ENCODE results near the gene NLRP5. TPM values are rescaled to one million over a fixed set of nuclear protein-coding genes. Genes with fewer than 3 reads are reported as not detected.
A peak's percentile ranks its signal among the peaks of the same experiment; 100 is the strongest.
"Not testable (repeated sequence)": the region's sequence is repeated elsewhere in the genome, so short reads cannot be mapped to it uniquely, and the experiment has no call there.

The NLRP5 gene
- total and polyA plus RNA-seq, 5 donors, result not detected

GRCh38 chr19:56099638-56100539 lies 113.3 kb downstream of the NLRP5 start:
- intact Hi-C loops (cut with DNase I), result loop anchor here in 1 of 4 donors (10.0 kb wide), 1 partner anchor 55 kb away; no protein-coding TSS in a partner anchor
- H3K27ac ChIP-seq (ENCODE audit: low read length), result no peak overlapping the region
- WGBS, result 90% methylated on average over 28 of the region's 31 CpGs
- H3K9me3 ChIP-seq (ENCODE audit: control insufficient read depth, low read length), result no peaks in the 10 kb centered on the region
- no peaks in the 10 kb centered on the region for H3K27me3 ChIP-seq (ENCODE audit: control insufficient read depth, insufficient read depth)
- peaks cover 4% of the 10 kb centered on the region for H3K4me1 ChIP-seq (ENCODE audit: control insufficient read depth, insufficient read depth, low read length)
- DNase-seq, result peak in 1 of 3 donors; percentile 56
- H3K4me3 ChIP-seq (ENCODE audit: low read length), result no peak overlapping the region
- no peak for ATAC-seq

DNA sequence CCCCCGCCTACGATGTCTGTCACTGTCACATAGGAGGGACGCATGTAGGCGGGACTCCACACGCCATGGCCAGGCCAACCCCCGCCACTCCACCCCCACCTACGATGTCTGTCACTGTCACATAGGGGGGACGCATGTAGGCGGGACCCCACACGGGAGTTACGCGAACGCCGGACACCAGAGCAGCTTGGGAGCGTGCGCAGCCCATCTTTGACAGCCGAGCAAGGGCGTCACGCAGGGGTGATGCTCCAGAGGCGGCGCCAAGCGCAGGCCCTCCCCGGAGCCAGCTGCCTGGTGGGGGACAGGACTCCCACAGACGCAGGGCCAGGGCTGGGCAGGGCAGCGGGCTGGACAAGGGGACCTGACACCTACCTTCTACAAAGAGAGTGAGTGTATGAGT lies 114.5 kb downstream of the NLRP5 start:
- intact Hi-C loops (cut with DNase I), result loop anchor here in 1 of 4 donors (10.0 kb wide), 1 partner anchor 54 kb away; no protein-coding TSS in a partner anchor
- Histone ChIP-seq H3K27me3 (ENCODE audit: control insufficient read depth, insufficient read depth) (no peaks in the 10 kb centered on the region), H3K4me1 (ENCODE audit: control insufficient read depth, insufficient read depth, low read length) (peaks cover 6% of the 10 kb centered on the region), H3K27ac (ENCODE audit: low read length) (no peak overlapping the region), H3K9me3 (ENCODE audit: control insufficient read depth, low read length) (no peaks in the 10 kb centered on the region), H3K4me3 (ENCODE audit: low read length) (no peak overlapping the region)
- DNase-seq (no peak), ATAC-seq (no peak)
- 87% methylated on average over 25 of the region's 25 CpGs for WGBS

DNA sequence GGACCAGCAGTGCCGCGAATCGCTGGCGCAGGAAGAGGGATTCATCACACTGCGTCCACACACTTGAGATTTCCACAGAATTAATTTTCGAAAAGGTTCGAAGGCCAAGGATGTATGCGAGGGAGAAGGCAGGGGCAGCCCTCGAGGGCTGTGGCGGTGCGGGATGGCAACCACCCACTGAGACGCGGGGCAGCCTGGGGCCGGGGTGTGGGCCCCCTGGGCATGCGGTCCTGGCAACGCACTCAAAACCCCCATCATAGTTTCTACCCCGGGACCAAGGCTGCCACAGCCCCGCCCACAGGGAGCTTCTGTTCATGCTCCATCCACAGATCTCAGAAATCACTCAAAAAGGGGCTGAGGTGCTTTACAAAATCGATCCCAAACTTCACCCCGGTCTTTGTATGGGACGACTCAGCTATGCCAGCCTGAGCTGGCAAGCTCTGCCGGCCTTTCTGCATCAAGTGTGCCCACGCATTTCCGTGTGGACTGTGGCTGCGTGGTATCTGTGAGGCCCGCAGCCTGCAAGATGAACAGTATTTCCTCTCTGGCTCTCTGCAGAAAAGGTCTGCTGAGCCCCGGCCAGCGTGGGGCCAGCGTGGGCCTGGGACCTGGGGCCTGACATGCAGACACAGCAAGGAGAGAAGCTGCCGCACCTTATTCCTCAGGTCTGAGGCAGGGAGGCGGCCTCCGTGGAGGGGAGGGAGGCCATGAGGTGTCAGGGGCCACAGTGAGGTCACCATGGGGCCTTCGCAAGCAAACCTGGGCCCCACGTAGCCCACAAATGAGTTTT lies 115.4 kb downstream of the NLRP5 start:
- no peak for ATAC-seq
- peaks cover 3% of the 10 kb centered on the region for H3K4me1 ChIP-seq (ENCODE audit: control insufficient read depth, insufficient read depth, low read length)
- 86% methylated on average over 34 of the region's 34 CpGs for WGBS

DNA sequence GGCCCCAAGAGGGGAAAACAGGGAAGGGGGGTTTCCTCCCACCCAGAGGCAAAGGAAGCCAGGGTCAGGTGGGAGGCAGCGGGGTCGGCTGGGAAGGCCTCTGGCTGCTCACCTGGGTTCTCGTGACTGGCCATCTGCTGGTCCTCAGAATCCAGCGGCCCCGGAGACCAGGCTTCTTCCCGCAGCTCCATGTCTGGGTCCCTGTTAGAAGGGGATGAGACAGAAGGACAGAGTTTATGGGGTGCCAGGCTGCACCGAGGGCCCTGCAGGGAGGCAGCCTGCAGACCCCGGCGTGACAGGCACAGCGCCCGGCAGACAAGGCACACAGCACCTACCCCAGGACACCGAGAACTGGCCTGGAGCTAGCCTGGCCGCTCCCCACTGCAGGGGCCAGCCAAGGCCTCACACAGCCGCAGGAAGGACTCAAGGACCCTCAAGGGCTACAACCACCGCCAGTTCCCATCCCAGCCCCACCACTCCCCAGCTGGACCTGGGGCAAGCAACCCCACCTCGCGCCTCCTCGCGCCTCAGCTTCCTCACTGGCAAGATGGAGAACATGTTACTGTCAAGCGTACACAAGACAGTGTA lies 116.5 kb downstream of the NLRP5 start:
- Histone ChIP-seq H3K4me3 (ENCODE audit: low read length) (no peak overlapping the region), H3K27ac (ENCODE audit: low read length) (no peak overlapping the region), H3K9me3 (ENCODE audit: control insufficient read depth, low read length) (no peaks in the 10 kb centered on the region), H3K27me3 (ENCODE audit: control insufficient read depth, insufficient read depth) (no peaks in the 10 kb centered on the region), H3K4me1 (ENCODE audit: control insufficient read depth, insufficient read depth, low read length) (peaks cover 5% of the 10 kb centered on the region)
- ATAC-seq (no peak), DNase-seq (peak in 1 of 3 donors; percentile 18)
- intact Hi-C loops (cut with DNase I), result loop anchor here in 1 of 4 donors (10.0 kb wide), 1 partner anchor 52 kb away; no protein-coding TSS in a partner anchor
- 75% methylated on average over 20 of the region's 20 CpGs for WGBS

More for the DNA sequence above, 115.4 kb downstream of the NLRP5 start:
- Histone ChIP-seq H3K4me3 (ENCODE audit: low read length) (no peak overlapping the region), H3K27me3 (ENCODE audit: control insufficient read depth, insufficient read depth) (no peaks in the 10 kb centered on the region), H3K9me3 (ENCODE audit: control insufficient read depth, low read length) (no peaks in the 10 kb centered on the region), H3K27ac (ENCODE audit: low read length) (no peak overlapping the region)
- peak in 1 of 3 donors; percentile 37 for DNase-seq
- intact Hi-C loops (cut with DNase I), result loop anchor here in 1 of 4 donors (10.0 kb wide), 1 partner anchor 53 kb away; no protein-coding TSS in a partner anchor

GRCh38 chr19:56104423-56104822 lies 117.8 kb downstream of the NLRP5 start:
- Histone ChIP-seq H3K4me1 (ENCODE audit: control insufficient read depth, insufficient read depth, low read length) (peaks cover 16% of the 10 kb centered on the region), H3K4me3 (ENCODE audit: low read length) (no peak overlapping the region), H3K27ac (ENCODE audit: low read length) (no peak overlapping the region), H3K27me3 (ENCODE audit: control insufficient read depth, insufficient read depth) (no peaks in the 10 kb centered on the region), H3K9me3 (ENCODE audit: control insufficient read depth, low read length) (no peaks in the 10 kb centered on the region)
- DNase-seq, result no peak
- intact Hi-C loops (cut with DNase I), result loop anchor here in 1 of 4 donors (10.0 kb wide), 1 partner anchor 50 kb away; no protein-coding TSS in a partner anchor
- WGBS, result 96% methylated on average over 29 of the region's 29 CpGs
- no peak for ATAC-seq

DNA sequence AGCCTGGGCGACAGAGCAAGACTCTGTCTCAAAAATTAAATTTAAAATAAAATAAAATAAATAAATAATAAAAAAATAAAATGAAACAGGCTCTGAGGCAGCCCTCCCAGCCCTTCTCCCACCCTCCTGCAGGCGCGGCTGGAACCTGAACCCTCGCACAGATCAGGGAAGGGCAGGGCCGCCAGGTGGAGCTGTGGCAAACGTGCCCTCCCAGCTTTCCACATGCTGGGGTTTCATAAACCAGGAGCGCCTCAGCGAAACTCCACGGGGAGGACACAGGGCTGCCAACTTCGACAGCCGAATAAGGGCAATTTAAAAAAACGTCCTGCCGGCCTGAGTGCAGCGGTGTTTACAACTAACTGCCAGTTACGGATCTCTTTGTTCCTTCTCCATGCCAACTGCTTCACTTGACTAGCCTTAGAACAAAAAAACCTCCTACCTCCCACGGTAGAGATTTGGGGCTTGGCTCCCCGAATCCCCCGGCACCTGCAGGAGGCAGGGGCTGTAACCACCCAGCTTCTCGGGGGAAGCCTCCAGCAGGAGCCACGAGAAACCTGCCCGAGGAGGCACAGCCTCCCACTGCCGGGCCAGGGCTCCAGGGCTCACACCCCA lies 118.6 kb downstream of the NLRP5 start:
- peaks cover 16% of the 10 kb centered on the region for H3K4me1 ChIP-seq (ENCODE audit: control insufficient read depth, insufficient read depth, low read length)
- no peak overlapping the region for H3K27ac ChIP-seq (ENCODE audit: low read length)
- peak; percentile 70 to 89 (median 88) for DNase-seq
- intact Hi-C loops (cut with DNase I), result loop anchor here in 1 of 4 donors (10.0 kb wide), 1 partner anchor 50 kb away; no protein-coding TSS in a partner anchor
- ATAC-seq, result peak; percentile 62 to 65
- H3K27me3 ChIP-seq (ENCODE audit: control insufficient read depth, insufficient read depth), result no peaks in the 10 kb centered on the region
- WGBS, result 31% methylated on average over 22 of the region's 22 CpGs
- H3K9me3 ChIP-seq (ENCODE audit: control insufficient read depth, low read length), result no peaks in the 10 kb centered on the region
- no peak overlapping the region for H3K4me3 ChIP-seq (ENCODE audit: low read length)

DNA sequence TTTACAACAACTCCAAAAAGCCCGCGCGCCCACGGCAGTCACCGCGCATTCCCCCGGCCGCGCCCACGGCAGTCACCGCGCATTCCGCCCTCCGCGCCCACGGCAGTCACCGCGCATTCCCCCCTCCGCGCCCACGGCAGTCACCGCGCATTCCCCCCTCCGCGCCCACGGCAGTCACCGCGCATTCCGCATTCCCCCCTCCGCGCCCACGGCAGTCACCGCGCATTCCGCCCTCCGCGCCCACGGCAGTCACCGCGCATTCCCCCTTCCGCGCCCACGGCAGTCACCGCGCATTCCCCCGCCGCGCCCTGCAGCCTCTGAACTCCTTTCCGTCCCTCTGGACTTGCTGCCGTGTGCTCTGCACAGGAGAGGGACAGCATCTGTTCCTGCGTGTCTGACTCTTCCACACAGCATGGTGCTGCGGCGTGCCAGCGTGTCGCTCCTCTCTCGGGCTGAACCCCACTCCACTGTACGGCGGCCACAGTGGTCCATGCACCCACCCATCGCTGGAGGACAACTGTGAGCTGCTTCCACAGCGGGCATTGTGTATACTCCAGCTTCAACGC lies 119.3 kb downstream of the NLRP5 start:
- H3K27me3 ChIP-seq (ENCODE audit: control insufficient read depth, insufficient read depth); H3K27ac ChIP-seq (ENCODE audit: low read length); H3K9me3 ChIP-seq (ENCODE audit: control insufficient read depth, low read length); ATAC-seq; H3K4me3 ChIP-seq (ENCODE audit: low read length): not testable (repeated sequence)
- peaks cover 16% of the 10 kb centered on the region for H3K4me1 ChIP-seq (ENCODE audit: control insufficient read depth, insufficient read depth, low read length)
- DNase-seq, result peak in 1 of 3 donors; percentile 54
- 96% methylated on average over 61 of the region's 61 CpGs for WGBS
- intact Hi-C loops (cut with DNase I), result loop anchor here in 1 of 4 donors (10.0 kb wide), 1 partner anchor 49 kb away; no protein-coding TSS in a partner anchor

- intact Hi-C loops (cut with DNase I), result loop anchor here in 1 of 4 donors (10.0 kb wide), 1 partner anchor 48 kb away; no protein-coding TSS in a partner anchor
- Histone ChIP-seq H3K4me3 (ENCODE audit: low read length) (no peak overlapping the region), H3K4me1 (ENCODE audit: control insufficient read depth, insufficient read depth, low read length) (peaks cover 16% of the 10 kb centered on the region), H3K27me3 (ENCODE audit: control insufficient read depth, insufficient read depth) (no peaks in the 10 kb centered on the region), H3K27ac (ENCODE audit: low read length) (no peak overlapping the region), H3K9me3 (ENCODE audit: control insufficient read depth, low read length) (no peaks in the 10 kb centered on the region)
- WGBS, result 85% methylated on average over 27 of the region's 27 CpGs
- peak in 2 of 3 donors; percentile 56 to 61 for DNase-seq
- no peak for ATAC-seq
Observed at GRCh38 chr19:56106397-56106849, 119.8 kb downstream of the NLRP5 start.

DNA sequence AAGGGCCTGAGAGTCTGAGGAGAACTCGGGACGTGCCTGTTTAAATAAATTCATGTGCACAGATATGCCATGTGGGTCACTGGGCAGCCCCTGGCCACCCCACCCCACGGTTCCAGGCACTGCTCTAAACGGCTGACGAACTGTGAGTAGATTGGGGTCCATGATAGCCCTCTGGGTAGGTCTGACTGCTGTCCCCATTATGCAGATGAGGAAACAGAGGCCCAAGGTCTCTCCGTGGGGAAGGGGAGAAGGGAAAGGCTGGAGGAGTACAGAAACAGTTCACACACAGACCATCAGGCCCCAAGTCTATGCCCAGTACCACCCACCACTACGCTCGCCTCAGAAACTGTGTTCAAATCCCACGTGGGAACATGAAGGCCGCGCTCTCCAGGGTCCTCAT lies 120.4 kb downstream of the NLRP5 start:
- Histone ChIP-seq H3K9me3 (ENCODE audit: control insufficient read depth, low read length) (no peaks in the 10 kb centered on the region), H3K27me3 (ENCODE audit: control insufficient read depth, insufficient read depth) (no peaks in the 10 kb centered on the region), H3K27ac (ENCODE audit: low read length) (no peak overlapping the region), H3K4me1 (ENCODE audit: control insufficient read depth, insufficient read depth, low read length) (peaks cover 19% of the 10 kb centered on the region), H3K4me3 (ENCODE audit: low read length) (no peak overlapping the region)
- ATAC-seq (no peak), DNase-seq (no peak)
- intact Hi-C loops (cut with DNase I), result loop anchor here in 1 of 4 donors (10.0 kb wide), 1 partner anchor 48 kb away; no protein-coding TSS in a partner anchor
- 87% methylated on average over 11 of the region's 11 CpGs for WGBS
